GM12892 (cell line): Measurements from ENCODE around the gene ZBED2.

Experiments used
- POLR2A ChIP-seq: IDR thresholded peaks from 2 replicates; pipeline ENCODE4 v1.6.1; 2011; ENCODE audit warnings: low read depth, low read length, control low read depth
- POLR2AphosphoS5 ChIP-seq: IDR thresholded peaks from 2 replicates; pipeline ENCODE4 v1.6.1; 2011; ENCODE audit warnings: low read depth, low read length, control low read depth
- TAF1 ChIP-seq: IDR thresholded peaks from 2 replicates; pipeline ENCODE4 v1.6.1; 2011; ENCODE audit warnings: low read depth, mild to moderate bottlenecking, control low read depth, low read length, borderline replicate concordance

DNA sequence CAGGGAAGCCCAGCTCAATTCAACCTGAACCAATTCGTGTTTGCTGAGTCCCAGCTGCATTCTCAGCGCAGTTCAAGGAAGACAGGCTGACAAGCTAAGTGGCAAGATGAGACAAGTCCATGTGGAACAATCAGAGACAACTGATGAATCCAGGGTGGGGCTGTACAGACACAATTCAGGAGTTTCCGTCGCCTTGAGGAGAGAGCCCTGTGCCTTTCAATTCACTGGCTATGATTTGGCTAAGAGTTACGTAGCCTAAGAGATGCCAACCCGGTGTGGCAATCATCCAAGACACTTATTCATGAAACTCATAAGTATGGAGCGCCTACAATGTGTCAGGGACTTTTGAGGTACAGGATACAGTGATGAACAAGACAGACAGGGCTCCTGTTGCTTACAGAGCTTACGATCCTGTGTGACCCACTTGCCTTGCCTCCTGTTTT, 15.5 kb upstream of the ZBED2 start:
- TF ChIP-seq POLR2A (no peak), POLR2AphosphoS5 (no peak), TAF1 (no peak)
